C4-2B (cell line): Measurements from ENCODE around the gene NDE1.
A peak's percentile ranks its signal among the peaks of the same experiment; 100 is the strongest.
"Not testable (repeated sequence)": the region's sequence is repeated elsewhere in the genome, so short reads cannot be mapped to it uniquely, and the experiment has no call there.

ENCODE experiments used
- H3K27ac ChIP-seq: fragments of 450-650 bp; 2 replicates; pipeline ENCODE4 v1.5.1; 2017
- ZFX ChIP-seq: fragments of 450-650 bp; IDR thresholded peaks from 2 replicates; pipeline ENCODE4 v1.6.1; 2017
- TF ChIP-seq, protein P1 (sequence below): fragments of 450-650 bp; conservative IDR thresholded peaks from 2 replicates; pipeline ENCODE4 v1.5.1; 2017; ENCODE audit warnings: mild to moderate bottlenecking

The NDE1 gene

GRCh38 chr16:15677447-15677846, 27.4 kb downstream of the NDE1 start:
- TF ChIP-seq, protein P1, sequence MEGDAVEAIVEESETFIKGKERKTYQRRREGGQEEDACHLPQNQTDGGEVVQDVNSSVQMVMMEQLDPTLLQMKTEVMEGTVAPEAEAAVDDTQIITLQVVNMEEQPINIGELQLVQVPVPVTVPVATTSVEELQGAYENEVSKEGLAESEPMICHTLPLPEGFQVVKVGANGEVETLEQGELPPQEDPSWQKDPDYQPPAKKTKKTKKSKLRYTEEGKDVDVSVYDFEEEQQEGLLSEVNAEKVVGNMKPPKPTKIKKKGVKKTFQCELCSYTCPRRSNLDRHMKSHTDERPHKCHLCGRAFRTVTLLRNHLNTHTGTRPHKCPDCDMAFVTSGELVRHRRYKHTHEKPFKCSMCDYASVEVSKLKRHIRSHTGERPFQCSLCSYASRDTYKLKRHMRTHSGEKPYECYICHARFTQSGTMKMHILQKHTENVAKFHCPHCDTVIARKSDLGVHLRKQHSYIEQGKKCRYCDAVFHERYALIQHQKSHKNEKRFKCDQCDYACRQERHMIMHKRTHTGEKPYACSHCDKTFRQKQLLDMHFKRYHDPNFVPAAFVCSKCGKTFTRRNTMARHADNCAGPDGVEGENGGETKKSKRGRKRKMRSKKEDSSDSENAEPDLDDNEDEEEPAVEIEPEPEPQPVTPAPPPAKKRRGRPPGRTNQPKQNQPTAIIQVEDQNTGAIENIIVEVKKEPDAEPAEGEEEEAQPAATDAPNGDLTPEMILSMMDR = no peak
- TF ChIP-seq ZFX = no peak
- H3K27ac ChIP-seq = no peak overlapping the region

- TF ChIP-seq, protein P1 = peak; percentile 73
- no peak for TF ChIP-seq ZFX
- H3K27ac ChIP-seq = no peak overlapping the region
These were observed 32.1 kb downstream of the NDE1 start for GRCh38 chr16:15682105-15682570.

DNA sequence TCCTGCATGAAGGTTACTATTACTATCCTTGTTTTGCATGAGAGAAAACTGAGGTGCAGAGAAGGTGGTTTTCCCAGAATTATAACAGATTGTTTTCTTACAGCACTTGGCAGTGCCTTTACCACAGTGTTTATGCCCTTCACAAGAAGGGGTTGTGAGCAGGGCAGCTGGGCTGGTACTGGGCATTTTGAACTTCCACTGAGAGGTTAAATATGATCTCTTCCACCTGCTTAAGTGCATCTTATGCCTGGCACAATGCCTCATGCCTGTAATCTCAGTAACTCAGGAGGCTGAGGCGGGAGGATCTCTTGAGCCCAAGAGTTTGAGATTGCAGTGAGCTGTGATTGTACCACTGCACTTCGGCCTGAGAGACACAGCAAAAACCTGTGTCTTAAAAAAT, 36.2 kb downstream of the NDE1 start:
- H3K27ac ChIP-seq = no peak overlapping the region

DNA sequence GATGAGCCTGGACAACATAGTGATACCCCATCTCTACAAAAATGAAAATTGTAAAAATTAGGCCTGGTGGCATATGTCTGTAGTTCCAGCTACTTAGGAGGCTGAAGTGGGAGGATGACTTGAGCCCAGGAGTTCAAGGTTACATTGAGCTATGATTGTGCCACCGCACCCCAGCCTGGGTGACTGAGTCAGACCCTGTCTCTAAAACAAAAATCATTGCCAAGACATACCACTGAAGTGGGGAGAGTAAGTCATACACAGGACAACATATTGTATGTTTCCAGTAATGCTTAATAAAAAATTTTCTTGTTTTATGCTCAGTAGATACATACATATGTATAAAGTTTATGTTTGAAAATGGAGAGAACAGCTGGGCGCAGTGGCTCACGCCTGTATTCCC, 39.2 kb downstream of the NDE1 start:
- TF ChIP-seq ZFX = no peak
- TF ChIP-seq, protein P1 = no peak
- H3K27ac ChIP-seq = no peak overlapping the region

More for the DNA sequence above, 36.2 kb downstream of the NDE1 start:
- TF ChIP-seq ZFX = no peak
- TF ChIP-seq, protein P1 = no peak

GRCh38 chr16:15690296-15690695, 40.3 kb downstream of the NDE1 start:
- TF ChIP-seq, protein P1 = no peak
- TF ChIP-seq ZFX = no peak
- no peak overlapping the region for H3K27ac ChIP-seq

DNA sequence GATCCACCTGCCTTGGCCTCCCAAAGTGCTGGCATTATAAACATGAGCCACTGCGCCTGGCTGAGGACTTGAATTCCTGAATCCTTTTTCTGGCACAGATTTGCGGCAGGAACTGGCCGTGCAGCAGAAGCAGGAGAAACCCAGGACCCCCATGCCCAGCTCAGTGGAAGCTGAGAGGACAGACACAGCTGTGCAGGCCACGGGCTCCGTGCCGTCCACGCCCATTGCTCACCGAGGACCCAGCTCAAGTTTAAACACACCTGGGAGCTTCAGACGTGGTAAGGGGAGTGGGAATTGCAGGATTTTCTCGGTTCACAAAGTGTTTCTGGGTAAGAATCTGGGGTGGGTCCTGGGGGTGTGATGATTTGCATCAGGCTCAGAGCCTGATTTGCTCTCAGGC, 41.0 kb downstream of the NDE1 start:
- no peak overlapping the region for H3K27ac ChIP-seq
- TF ChIP-seq ZFX = no peak
- TF ChIP-seq, protein P1 = no peak

- H3K27ac ChIP-seq = not testable (repeated sequence)
These were observed 42.5 kb downstream of the NDE1 start for GRCh38 chr16:15692508-15692907.

DNA sequence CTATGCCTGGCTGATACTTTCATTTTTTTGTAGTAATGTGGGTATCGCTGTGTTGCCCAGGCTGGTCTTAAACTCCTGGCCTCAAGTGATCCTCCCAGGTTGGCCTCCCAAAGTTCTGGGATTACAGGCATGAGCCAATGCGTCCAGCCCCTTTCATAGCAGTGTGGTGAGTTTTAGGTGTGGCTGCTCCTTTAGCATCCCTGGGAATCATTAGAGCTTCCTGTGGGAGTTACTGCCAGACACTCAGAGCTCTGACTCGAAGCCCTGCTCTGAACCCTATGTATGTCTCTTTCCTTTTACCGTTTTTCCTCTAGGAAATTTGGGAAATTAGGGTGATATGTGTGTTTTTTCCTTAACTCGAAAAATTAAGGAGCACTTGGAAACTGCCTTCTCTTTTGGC, 44.5 kb downstream of the NDE1 start:
- TF ChIP-seq, protein P1 = no peak

More for the DNA sequence above, 44.5 kb downstream of the NDE1 start:
- H3K27ac ChIP-seq = no peak overlapping the region
